ENCODE data around the gene CTAG2. TPM values are rescaled to one million over a fixed set of nuclear protein-coding genes. Genes with fewer than 3 reads are reported as not detected.
"Not testable (repeated sequence)": the region's sequence is repeated elsewhere in the genome, so short reads cannot be mapped to it uniquely, and the experiment has no call there.

CTAG2 gene
- total RNA-seq, 1 experiment from 2014 or later: not detected

GRCh38 chrX:154620767-154621414, 32.5 kb downstream of the CTAG2 start:
- POLR2A ChIA-PET; H3K27ac Mint-ChIP-seq (ENCODE audit: low read depth, unreplicated experiment); H3K4me1 Mint-ChIP-seq (ENCODE audit: insufficient read depth, unreplicated experiment); H3K9me3 Mint-ChIP-seq (ENCODE audit: unreplicated experiment); CTCF ChIA-PET; H3K27me3 Mint-ChIP-seq (ENCODE audit: insufficient read depth, unreplicated experiment); H3K4me3 Mint-ChIP-seq (ENCODE audit: unreplicated experiment); H3K36me3 Mint-ChIP-seq (ENCODE audit: insufficient read depth, unreplicated experiment); intact Hi-C loops (cut with micrococcal nuclease); BruUV-seq (replicated peaks); DNase-seq (ENCODE audit: unreplicated experiment): not testable (repeated sequence)
- TF ChIP-seq CTCF (IDR thresholded peaks at IDR 0.05; ENCODE audit: unreplicated experiment): peak; percentile 16

- H3K36me3 Mint-ChIP-seq (ENCODE audit: insufficient read depth, unreplicated experiment); BruUV-seq (replicated peaks); POLR2A ChIA-PET; H3K4me3 Mint-ChIP-seq (ENCODE audit: unreplicated experiment); H3K4me1 Mint-ChIP-seq (ENCODE audit: insufficient read depth, unreplicated experiment); CTCF ChIA-PET; DNase-seq (ENCODE audit: unreplicated experiment); H3K9me3 Mint-ChIP-seq (ENCODE audit: unreplicated experiment); intact Hi-C loops (cut with micrococcal nuclease); H3K27ac Mint-ChIP-seq (ENCODE audit: low read depth, unreplicated experiment); H3K27me3 Mint-ChIP-seq (ENCODE audit: insufficient read depth, unreplicated experiment): not testable (repeated sequence)
Measured at GRCh38 chrX:154619182-154619581, 34.2 kb downstream of the CTAG2 start, which contains the start of gene CTAG1B. CTAG1B (minus strand) TSS chrX:154619282; CDS start chrX:154619218, 64 bp downstream.

DNA sequence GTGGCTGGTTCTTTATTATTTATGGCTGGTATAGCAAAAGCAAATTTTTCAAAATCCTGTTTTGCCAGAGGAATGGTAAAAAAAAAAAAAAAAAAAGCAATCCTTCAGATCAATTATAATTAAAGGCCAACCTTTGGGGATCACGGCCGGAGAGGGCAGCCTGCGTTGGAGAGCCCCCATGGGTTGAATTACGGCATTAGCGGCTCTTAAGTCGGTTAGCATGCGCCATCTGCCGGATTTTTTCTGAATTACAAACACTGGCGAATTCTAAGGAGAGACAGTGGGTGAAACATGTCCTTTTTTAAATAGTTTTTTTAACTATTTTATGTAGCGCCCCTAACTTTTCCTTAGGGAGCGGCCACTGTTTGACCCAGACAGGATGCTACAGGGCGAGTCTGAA, 39.8 kb downstream of the CTAG2 start:
- POLR2A ChIA-PET: not testable (repeated sequence)

DNA sequence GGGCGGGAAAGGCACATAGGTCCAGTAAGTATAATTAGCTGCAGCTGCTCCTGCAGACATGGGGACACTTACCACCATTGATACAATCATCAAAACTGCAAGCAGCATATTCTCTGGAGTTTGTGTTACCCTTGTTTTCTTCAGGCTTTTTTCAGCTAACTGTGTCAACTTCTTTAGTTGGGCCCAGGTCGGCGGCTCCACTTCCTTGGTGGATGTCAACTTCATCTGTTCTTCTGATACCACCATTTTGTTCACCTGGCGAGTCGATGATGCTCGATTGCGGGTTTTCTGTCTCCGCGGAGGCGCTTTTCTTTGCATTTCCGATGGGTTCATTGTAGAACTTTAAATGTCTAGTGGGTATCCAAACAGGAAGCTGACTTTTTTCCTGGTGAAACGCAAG, 42.2 kb downstream of the CTAG2 start:
- CTCF ChIA-PET: interaction anchor here (1.4 kb wide), 1 partner anchor 139 kb away, joined by 4 read pairs; no protein-coding TSS in a partner anchor
- BruUV-seq (replicated peaks); H3K27ac Mint-ChIP-seq (ENCODE audit: low read depth, unreplicated experiment); H3K27me3 Mint-ChIP-seq (ENCODE audit: insufficient read depth, unreplicated experiment); H3K4me3 Mint-ChIP-seq (ENCODE audit: unreplicated experiment); H3K36me3 Mint-ChIP-seq (ENCODE audit: insufficient read depth, unreplicated experiment); intact Hi-C loops (cut with micrococcal nuclease); H3K4me1 Mint-ChIP-seq (ENCODE audit: insufficient read depth, unreplicated experiment); POLR2A ChIA-PET; H3K9me3 Mint-ChIP-seq (ENCODE audit: unreplicated experiment); DNase-seq (ENCODE audit: unreplicated experiment): not testable (repeated sequence)

More for the DNA sequence above, 39.8 kb downstream of the CTAG2 start:
- H3K9me3 Mint-ChIP-seq (ENCODE audit: unreplicated experiment); BruUV-seq (replicated peaks); CTCF ChIA-PET; H3K27ac Mint-ChIP-seq (ENCODE audit: low read depth, unreplicated experiment); H3K36me3 Mint-ChIP-seq (ENCODE audit: insufficient read depth, unreplicated experiment); H3K4me1 Mint-ChIP-seq (ENCODE audit: insufficient read depth, unreplicated experiment); intact Hi-C loops (cut with micrococcal nuclease); H3K27me3 Mint-ChIP-seq (ENCODE audit: insufficient read depth, unreplicated experiment); DNase-seq (ENCODE audit: unreplicated experiment); H3K4me3 Mint-ChIP-seq (ENCODE audit: unreplicated experiment): not testable (repeated sequence)

DNA sequence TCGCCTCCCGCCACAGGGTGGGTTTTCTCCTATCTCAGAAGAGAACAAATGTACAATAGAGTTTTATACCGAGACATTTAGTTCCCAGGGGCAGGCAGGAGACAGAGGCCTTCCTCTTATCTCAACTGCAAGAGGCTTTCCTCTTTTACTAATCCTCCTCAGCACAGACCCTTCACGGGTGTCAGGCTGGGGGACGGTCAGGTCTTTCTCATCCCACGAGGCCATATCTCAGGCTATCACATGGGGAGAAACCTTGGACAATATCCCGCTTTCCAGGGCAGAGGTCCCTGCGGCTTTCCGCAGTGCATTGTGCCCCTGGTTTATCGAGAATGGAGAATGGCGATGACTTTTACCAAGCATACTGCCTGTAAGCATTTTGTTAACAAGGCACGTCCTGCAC, 44.6 kb downstream of the CTAG2 start:
- intact Hi-C loops (cut with micrococcal nuclease); DNase-seq (ENCODE audit: unreplicated experiment); H3K9me3 Mint-ChIP-seq (ENCODE audit: unreplicated experiment); POLR2A ChIA-PET; BruUV-seq (replicated peaks); H3K27ac Mint-ChIP-seq (ENCODE audit: low read depth, unreplicated experiment); H3K36me3 Mint-ChIP-seq (ENCODE audit: insufficient read depth, unreplicated experiment); H3K27me3 Mint-ChIP-seq (ENCODE audit: insufficient read depth, unreplicated experiment); H3K4me3 Mint-ChIP-seq (ENCODE audit: unreplicated experiment): not testable (repeated sequence)
- CTCF ChIA-PET: interaction anchor here (0.6 kb wide), 1 partner anchor 504 kb away, joined by 3 read pairs; no protein-coding TSS in a partner anchor
- H3K4me1 Mint-ChIP-seq (ENCODE audit: insufficient read depth, unreplicated experiment): peaks cover 20% of the 10 kb centered on the region

DNA sequence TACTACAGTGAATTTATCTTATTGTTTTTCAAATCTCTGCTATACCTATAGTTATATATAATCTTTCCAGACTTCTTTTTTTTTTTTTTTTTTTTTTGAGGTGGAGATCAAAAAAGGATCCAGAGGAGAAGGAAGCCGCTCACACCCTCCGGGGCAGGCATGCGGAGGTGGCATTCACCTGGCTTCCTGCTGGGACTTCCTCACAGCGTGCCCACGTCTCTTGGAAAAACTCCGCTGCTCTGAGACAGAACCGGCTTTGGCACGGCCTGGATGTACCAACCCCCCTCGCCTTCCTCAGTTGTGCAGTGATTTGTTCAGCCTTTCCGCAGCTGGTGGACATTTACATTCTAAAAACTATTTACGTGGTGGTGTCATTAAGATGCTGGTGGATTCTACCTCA, 45.4 kb downstream of the CTAG2 start:
- CTCF ChIA-PET; intact Hi-C loops (cut with micrococcal nuclease); H3K4me3 Mint-ChIP-seq (ENCODE audit: unreplicated experiment); H3K36me3 Mint-ChIP-seq (ENCODE audit: insufficient read depth, unreplicated experiment); H3K27ac Mint-ChIP-seq (ENCODE audit: low read depth, unreplicated experiment); POLR2A ChIA-PET; H3K27me3 Mint-ChIP-seq (ENCODE audit: insufficient read depth, unreplicated experiment); BruUV-seq (replicated peaks); H3K9me3 Mint-ChIP-seq (ENCODE audit: unreplicated experiment); DNase-seq (ENCODE audit: unreplicated experiment): not testable (repeated sequence)
- H3K4me1 Mint-ChIP-seq (ENCODE audit: insufficient read depth, unreplicated experiment): peaks cover 23% of the 10 kb centered on the region
